Breast epithelium (tissue), 4 donors: ENCODE results near the gene IL2. TPM values are rescaled to one million over a fixed set of nuclear protein-coding genes. Genes with fewer than 3 reads are reported as not detected.

Experiments used
- DNase-seq, 2 donors: peaks; one replicate each; pipeline ENCODE4 v3.0.0-alpha.2; 2019; ENCODE audit warnings: low spot score in 2 of 2
- H3K27ac ChIP-seq, 2 donors: fragments of 200-600 bp; sonication (generic) in 1 of 2; one replicate each; pipeline ENCODE4 v1.5.1; 2016 to 2019; ENCODE audit warnings: mild to moderate bottlenecking in 1 of 2
- H3K27me3 ChIP-seq, 2 donors: fragments of 200-600 bp; sonication (generic) in 1 of 2; one replicate each; pipeline versions ENCODE4 v1.5.1 to v1.6.0; 2017 to 2019; ENCODE audit warnings: control low read depth in 1 of 2, mild to moderate bottlenecking in 1 of 2
- H3K36me3 ChIP-seq: fragments of 200-600 bp; one replicate; pipeline ENCODE4 v1.5.1; 2019
- H3K4me1 ChIP-seq, 2 donors: fragments of 200-600 bp; sonication (generic); one replicate each; pipeline ENCODE4 v1.5.1; 2016 to 2019; ENCODE audit warnings: control low read depth in 1 of 2
- H3K4me3 ChIP-seq, 3 donors: fragments of 200-600 bp; sonication (generic); 1 replicate in 2 of 3; 2 replicates in 1 of 3; pipeline ENCODE4 v1.5.1; 2016 to 2019; ENCODE audit warnings: mild to moderate bottlenecking in 3 of 3, moderate library complexity in 2 of 3
- H3K9me3 ChIP-seq, 2 donors: fragments of 200-600 bp; sonication (generic) in 1 of 2; one replicate each; pipeline ENCODE4 v1.5.1; 2016 to 2019; ENCODE audit warnings: control low read depth in 1 of 2
- CTCF ChIP-seq, 3 donors: fragments of 450-650 bp; IDR thresholded peaks; one replicate each; pipeline ENCODE4 v1.5.1; 2016 to 2017; ENCODE audit warnings: antibody characterized with exemption in 3 of 3, mild to moderate bottlenecking in 3 of 3, moderate library complexity in 3 of 3
- POLR2A ChIP-seq: fragments of 450-650 bp; IDR thresholded peaks from one replicate; pipeline ENCODE4 v1.6.1; 2016; ENCODE audit warnings: antibody characterized with exemption, mild to moderate bottlenecking, moderate library complexity
- POLR2AphosphoS5 ChIP-seq, 3 donors: sonication (generic); formaldehyde crosslinking; IDR thresholded peaks; one replicate each; pipeline ENCODE4 v1.6.1; 2017; ENCODE audit warnings: antibody characterized with exemption in 3 of 3
- intact Hi-C: fragments of 100-400 bp; cut with DNase I; formaldehyde crosslinking; loops from one replicate; pipeline ENCODE4 v1.15.1; 2023; ENCODE audit warnings: low total_unique reads
- total RNA-seq, 3 donors: library from RNA; depleted of rRNA; stranded (reverse); fragments of >200 nt; gene quantifications; one replicate each; pipeline ENCODE4 v1.1.0, GENCODE V29; 2016

The IL2 gene
- total RNA-seq: under 1 TPM in 1 of 3 donors, not detected in 2; 0.48 TPM

GRCh38 chr4:122456231-122457116 lies at the start of gene IL2:
TSS of gene IL2 (minus strand) at chr4:122456725. CDS start at chr4:122456440, 285 bp downstream.
- H3K27me3 ChIP-seq: no peaks in the 10 kb centered on the region
- no peaks in the 10 kb centered on the region for H3K36me3 ChIP-seq
- no peak for DNase-seq
- intact Hi-C loops: no loop called here
- H3K4me1 ChIP-seq: no peaks in the 10 kb centered on the region
- no peak within 1 kb of the TSS for H3K27ac ChIP-seq
- H3K9me3 ChIP-seq: no peaks in the 10 kb centered on the region
- TF ChIP-seq POLR2AphosphoS5 (IDR thresholded peaks at IDR 0.05) (no peak), CTCF (IDR thresholded peaks at IDR 0.05) (no peak), POLR2A (no peak)
- no peak within 1 kb of the TSS for H3K4me3 ChIP-seq

GRCh38 chr4:122503214-122503613 lies 46.7 kb upstream of the IL2 start:
- no peaks in the 10 kb centered on the region for H3K36me3 ChIP-seq
- H3K27ac ChIP-seq: no peak overlapping the region
- H3K4me3 ChIP-seq: no peak overlapping the region
- no peaks in the 10 kb centered on the region for H3K9me3 ChIP-seq
- H3K4me1 ChIP-seq: no peaks in the 10 kb centered on the region
- DNase-seq: no peak
- no peaks in the 10 kb centered on the region for H3K27me3 ChIP-seq
- intact Hi-C loops: no loop called here
- no peak for TF ChIP-seq POLR2A
- no peak for TF ChIP-seq POLR2AphosphoS5 (IDR thresholded peaks at IDR 0.05)
- no peak for TF ChIP-seq CTCF (IDR thresholded peaks at IDR 0.05)

GRCh38 chr4:122500852-122501501 lies 44.5 kb upstream of the IL2 start:
- no peaks in the 10 kb centered on the region for H3K36me3 ChIP-seq
- intact Hi-C loops: no loop called here
- H3K4me3 ChIP-seq: no peak overlapping the region
- H3K4me1 ChIP-seq: no peaks in the 10 kb centered on the region
- no peak overlapping the region for H3K27ac ChIP-seq
- TF ChIP-seq POLR2AphosphoS5 (IDR thresholded peaks at IDR 0.05) (no peak), POLR2A (no peak), CTCF (IDR thresholded peaks at IDR 0.05) (no peak)
- H3K9me3 ChIP-seq: no peaks in the 10 kb centered on the region
- DNase-seq: no peak
- no peaks in the 10 kb centered on the region for H3K27me3 ChIP-seq

GRCh38 chr4:122489061-122489460 lies 32.5 kb upstream of the IL2 start:
- no peaks in the 10 kb centered on the region for H3K4me1 ChIP-seq
- H3K36me3 ChIP-seq: no peaks in the 10 kb centered on the region
- peaks cover 26 to 39% of the 10 kb centered on the region in 2 donors for H3K9me3 ChIP-seq
- no peak for TF ChIP-seq POLR2A
- no peak for TF ChIP-seq CTCF (IDR thresholded peaks at IDR 0.05)
- no peak for TF ChIP-seq POLR2AphosphoS5 (IDR thresholded peaks at IDR 0.05)
- no peak overlapping the region for H3K4me3 ChIP-seq
- H3K27me3 ChIP-seq: no peaks in the 10 kb centered on the region
- no peak for DNase-seq
- H3K27ac ChIP-seq: no peak overlapping the region
- intact Hi-C loops: no loop called here

GRCh38 chr4:122483481-122483880 lies 27.0 kb upstream of the IL2 start:
- intact Hi-C loops: loop anchor here (5.0 kb wide), 1 partner anchor 516 kb away; no protein-coding TSS in a partner anchor
- Histone ChIP-seq H3K27ac (no peak overlapping the region), H3K9me3 (peaks cover 0 to 6% of the 10 kb centered on the region in 2 donors), H3K36me3 (no peaks in the 10 kb centered on the region), H3K27me3 (no peaks in the 10 kb centered on the region), H3K4me1 (no peaks in the 10 kb centered on the region), H3K4me3 (no peak overlapping the region)
- DNase-seq: no peak
- TF ChIP-seq POLR2AphosphoS5 (IDR thresholded peaks at IDR 0.05) (no peak), POLR2A (no peak), CTCF (IDR thresholded peaks at IDR 0.05) (no peak)
